CD4-positive, CD25-positive, alpha-beta regulatory T cell (primary cell): ENCODE measurements around the gene LIN7A. TPM values are rescaled to one million over a fixed set of nuclear protein-coding genes. Genes with fewer than 3 reads are reported as not detected.

Experiments used
- ATAC-seq, 2 donors: fragments of 150-1000 bp; cut with Tn5 transposase; one replicate each; pipeline ENCODE4 v1.10.0; 2021; ENCODE audit warnings: low read depth in 2 of 2, moderate number of reproducible peaks in 2 of 2, moderate library complexity in 1 of 2
- DNase-seq, 3 donors: peaks; one replicate each; pipeline versions ENCODE4 v3.0.0 to v3.0.0-alpha.2; 2012 to 2022; ENCODE audit warnings: mixed read lengths in 1 of 3
- H3K27ac ChIP-seq: one replicate; pipeline ENCODE4 v1.7.0; 2013; ENCODE audit warnings: mild to moderate bottlenecking, low read length; ENCODE audit not compliant: insufficient read depth, poor library complexity, severe bottlenecking
- H3K27me3 ChIP-seq: one replicate; pipeline ENCODE4 v1.7.0; 2013; ENCODE audit warnings: low read length; ENCODE audit not compliant: control insufficient read depth, insufficient read depth
- H3K36me3 ChIP-seq: one replicate; pipeline ENCODE4 v1.7.0; 2013; ENCODE audit warnings: mild to moderate bottlenecking, low read length, moderate library complexity; ENCODE audit not compliant: control insufficient read depth, insufficient read depth
- H3K4me1 ChIP-seq: 2 replicates; pipeline ENCODE4 v1.7.0; 2013; ENCODE audit warnings: mild to moderate bottlenecking, low read length; ENCODE audit not compliant: insufficient read depth, control insufficient read depth, poor library complexity, severe bottlenecking
- H3K4me3 ChIP-seq: one replicate; pipeline ENCODE4 v1.7.0; 2013; ENCODE audit warnings: low read depth, mild to moderate bottlenecking, low read length, moderate library complexity
- H3K9me3 ChIP-seq, 2 experiments: 1 replicate in 1 of 2; 2 replicates in 1 of 2; pipeline ENCODE4 v1.7.0; 2013; ENCODE audit warnings: low read length in 2 of 2, mild to moderate bottlenecking in 1 of 2, moderate library complexity in 1 of 2; ENCODE audit not compliant: control insufficient read depth in 2 of 2
- H3K27ac Mint-ChIP-seq, 3 donors: one replicate each; pipeline ENCODE4 v1.8.0; 2020 to 2022; ENCODE audit warnings: mild to moderate bottlenecking in 3 of 3, mixed read lengths in 3 of 3, moderate library complexity in 2 of 3
- H3K27me3 Mint-ChIP-seq: one replicate; pipeline ENCODE4 v1.8.0; 2022; ENCODE audit warnings: mild to moderate bottlenecking, mixed read lengths
- H3K36me3 Mint-ChIP-seq: one replicate; pipeline ENCODE4 v1.8.0; 2020; ENCODE audit warnings: mixed read lengths
- H3K4me1 Mint-ChIP-seq, 4 donors: one replicate each; pipeline ENCODE4 v1.8.0; 2020 to 2022; ENCODE audit warnings: mixed read lengths in 4 of 4, mild to moderate bottlenecking in 1 of 4
- H3K4me3 Mint-ChIP-seq, 4 donors: one replicate each; pipeline ENCODE4 v1.8.0; 2020 to 2022; ENCODE audit warnings: mild to moderate bottlenecking in 4 of 4, mixed read lengths in 4 of 4, moderate library complexity in 3 of 4
- H3K9me3 Mint-ChIP-seq, 7 donors: one replicate each; pipeline ENCODE4 v1.8.0; 2020 to 2022; ENCODE audit warnings: mixed read lengths in 7 of 7, mild to moderate bottlenecking in 3 of 7, moderate library complexity in 2 of 7
- polyA plus RNA-seq, 4 donors: library from polyadenylated mRNA; unstranded; fragments of 300-500 nt; fragmentation: Illumina TruSeq; gene quantifications; one replicate each; pipeline ENCODE4 v1.2.3, GENCODE V29; 2021
- total RNA-seq: library from RNA; stranded (reverse); gene quantifications from one replicate; pipeline ENCODE4 v1.2.3, GENCODE V29; 2022

Gene LIN7A
- total and polyA plus RNA-seq, 5 donors from 2014 or later: 0.05 to 0.80 (median 0.30) TPM

DNA sequence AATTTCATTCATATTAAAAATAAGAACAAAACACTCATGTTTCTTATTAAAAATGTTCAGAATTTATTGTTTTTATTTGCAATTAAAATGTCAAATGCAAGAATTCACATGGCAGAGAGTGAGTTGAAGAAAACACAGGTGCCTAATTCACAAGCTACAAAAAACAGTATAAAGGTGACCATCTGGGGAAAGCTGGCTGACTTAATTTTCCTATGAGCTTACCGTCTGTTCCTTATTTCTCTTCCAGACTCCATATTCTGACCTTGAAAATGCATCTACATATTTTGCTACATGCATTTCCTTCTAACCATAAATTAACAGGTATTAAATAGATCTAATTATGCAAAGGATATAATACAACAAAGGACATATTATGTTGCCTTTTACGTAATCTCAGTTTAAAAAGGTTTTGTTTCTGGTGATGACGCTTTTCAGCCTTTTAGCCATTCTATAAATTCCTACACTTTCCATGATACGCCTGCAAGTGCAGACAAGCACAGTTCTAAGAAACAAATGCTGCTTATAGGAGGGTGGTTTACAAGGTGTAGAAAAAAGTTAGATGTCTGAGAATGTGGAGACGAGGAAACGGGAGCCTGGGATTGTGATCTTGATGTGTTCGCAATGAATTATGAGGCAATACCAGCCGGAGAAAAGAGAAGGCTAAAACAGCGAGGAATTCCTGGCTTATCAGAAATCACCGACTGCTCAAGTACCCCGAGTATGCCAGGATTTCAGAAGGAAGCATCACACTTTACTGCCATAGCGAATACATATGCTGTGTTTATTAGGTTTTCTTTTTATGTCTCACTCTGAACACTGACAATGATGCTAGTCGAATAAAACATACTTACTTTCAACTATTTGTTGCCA is 24.6 kb downstream of the LIN7A start:
- no peak for DNase-seq
- Mint-ChIP-seq H3K36me3 (no peaks in the 10 kb centered on the region), H3K27me3 (no peaks in the 10 kb centered on the region), H3K4me3 (no peak overlapping the region), H3K4me1 (no peaks in the 10 kb centered on the region), H3K27ac (no peak overlapping the region), H3K9me3 (peaks cover 0 to 8% (median 3%) of the 10 kb centered on the region in 7 donors)
- Histone ChIP-seq H3K9me3 (peaks cover 0 to 1% of the 10 kb centered on the region in 2 experiments), H3K4me1 (no peaks in the 10 kb centered on the region), H3K4me3 (no peak overlapping the region), H3K36me3 (no peaks in the 10 kb centered on the region), H3K27me3 (no peaks in the 10 kb centered on the region), H3K27ac (no peak overlapping the region)
- ATAC-seq: no peak

DNA sequence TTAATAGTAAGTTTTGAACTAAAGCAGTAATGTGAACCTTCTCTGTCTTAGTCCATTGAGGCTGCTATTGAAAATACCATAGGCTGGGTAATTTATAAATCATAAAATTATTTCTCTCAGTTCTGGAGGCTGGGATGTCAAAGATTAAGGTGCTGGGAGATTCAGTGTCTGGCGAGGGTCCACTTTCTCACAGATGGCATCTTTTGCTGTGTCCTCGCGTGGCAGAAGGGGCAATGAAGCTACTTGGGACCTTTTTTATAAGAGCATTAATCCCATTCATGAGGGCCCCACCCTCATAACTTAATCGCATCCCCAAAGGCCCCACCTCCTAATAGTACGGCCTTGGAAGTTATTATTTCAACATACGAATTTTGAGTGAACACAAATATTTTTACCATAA is 28.4 kb downstream of the LIN7A start:
- H3K27ac Mint-ChIP-seq: no peak overlapping the region
- Histone ChIP-seq H3K27ac (no peak overlapping the region), H3K9me3 (peaks cover 0 to 1% of the 10 kb centered on the region in 2 experiments), H3K27me3 (no peaks in the 10 kb centered on the region), H3K4me1 (no peaks in the 10 kb centered on the region), H3K36me3 (no peaks in the 10 kb centered on the region), H3K4me3 (no peak overlapping the region)
- DNase-seq (no peak), ATAC-seq (no peak)
- peaks cover 0 to 14% (median 4%) of the 10 kb centered on the region in 7 donors for H3K9me3 Mint-ChIP-seq
- no peaks in the 10 kb centered on the region for H3K36me3 Mint-ChIP-seq
- no peaks in the 10 kb centered on the region for H3K27me3 Mint-ChIP-seq
- no peak overlapping the region for H3K4me3 Mint-ChIP-seq
- no peaks in the 10 kb centered on the region for H3K4me1 Mint-ChIP-seq

DNA sequence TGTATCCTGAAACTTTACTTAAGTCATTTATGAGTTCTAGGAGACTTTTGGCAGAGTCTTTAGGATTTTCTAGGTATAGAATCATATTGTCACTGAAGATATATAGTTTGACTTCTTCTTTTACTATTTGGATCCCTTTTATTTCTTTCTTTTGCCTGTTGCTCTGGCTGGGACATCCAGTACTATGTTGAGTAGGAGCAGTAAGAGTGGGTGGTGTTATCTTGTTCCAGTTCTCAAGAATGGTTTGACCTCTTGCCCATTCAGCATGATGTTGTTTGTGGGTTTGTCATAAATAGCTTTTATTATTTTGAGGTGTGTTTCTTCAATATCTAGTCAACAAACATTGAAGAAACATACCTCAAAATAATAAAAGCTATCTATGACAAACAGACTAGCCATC is 35.0 kb downstream of the LIN7A start:
- DNase-seq (no peak), ATAC-seq (no peak)
- no peaks in the 10 kb centered on the region for H3K27me3 ChIP-seq
- no peaks in the 10 kb centered on the region for H3K4me1 ChIP-seq
- Mint-ChIP-seq H3K36me3 (no peaks in the 10 kb centered on the region), H3K9me3 (peaks cover 2 to 34% (median 8%) of the 10 kb centered on the region in 7 donors), H3K4me1 (peaks cover 0 to 6% (median 0%) of the 10 kb centered on the region in 4 donors), H3K27me3 (no peaks in the 10 kb centered on the region), H3K27ac (no peak overlapping the region), H3K4me3 (no peak overlapping the region)
- H3K27ac ChIP-seq: no peak overlapping the region
- H3K36me3 ChIP-seq: no peaks in the 10 kb centered on the region
- no peak overlapping the region for H3K4me3 ChIP-seq
- no peaks in the 10 kb centered on the region for H3K9me3 ChIP-seq

DNA sequence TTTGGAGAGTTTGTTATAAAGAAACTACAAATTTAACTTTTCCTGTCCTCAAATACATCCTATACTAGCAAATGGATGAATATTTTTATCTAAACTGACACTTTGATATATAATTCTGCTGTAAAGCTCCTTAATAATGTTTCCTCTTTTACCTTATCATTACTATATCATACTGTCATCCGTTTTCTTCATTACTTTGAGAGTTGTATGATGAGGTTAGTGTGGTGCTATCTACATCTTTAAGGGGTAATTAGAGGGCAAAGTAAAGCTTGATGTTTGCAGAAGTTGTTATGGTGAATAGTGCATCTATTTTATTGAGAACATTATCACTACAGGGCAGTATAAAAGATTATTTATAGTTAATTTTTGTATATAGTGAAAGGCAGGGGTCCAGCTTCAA is 36.1 kb downstream of the LIN7A start:
- H3K4me3 ChIP-seq: no peak overlapping the region
- no peak for DNase-seq
- H3K36me3 ChIP-seq: no peaks in the 10 kb centered on the region
- no peaks in the 10 kb centered on the region for H3K9me3 ChIP-seq
- H3K27ac ChIP-seq: no peak overlapping the region
- Mint-ChIP-seq H3K27ac (no peak overlapping the region), H3K36me3 (no peaks in the 10 kb centered on the region), H3K27me3 (no peaks in the 10 kb centered on the region), H3K9me3 (peaks cover 2 to 39% (median 8%) of the 10 kb centered on the region in 7 donors), H3K4me1 (peaks cover 0 to 6% (median 0%) of the 10 kb centered on the region in 4 donors), H3K4me3 (no peak overlapping the region)
- no peak for ATAC-seq
- no peaks in the 10 kb centered on the region for H3K4me1 ChIP-seq
- no peaks in the 10 kb centered on the region for H3K27me3 ChIP-seq

DNA sequence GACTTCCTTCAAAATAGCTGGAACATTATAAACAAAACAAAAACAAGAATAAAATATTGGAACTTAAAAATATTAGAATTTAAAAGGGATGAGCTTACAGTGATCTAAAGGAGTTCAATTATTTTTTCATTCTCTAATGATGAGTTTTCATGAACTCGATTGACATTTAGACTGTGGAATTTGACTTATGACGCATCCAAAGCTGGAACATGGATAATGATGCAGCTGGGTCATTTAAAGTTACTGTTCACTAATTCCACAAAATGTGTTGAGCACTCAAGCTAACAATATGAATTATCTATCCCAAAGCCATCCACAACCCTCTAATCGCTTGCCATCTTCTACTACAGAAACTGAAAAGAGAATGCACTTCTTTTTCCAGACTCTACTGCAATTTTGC is 42.5 kb downstream of the LIN7A start:
- peaks cover 4 to 39% (median 14%) of the 10 kb centered on the region in 7 donors for H3K9me3 Mint-ChIP-seq
- no peaks in the 10 kb centered on the region for H3K4me1 ChIP-seq
- peaks cover 0 to 3% (median 0%) of the 10 kb centered on the region in 4 donors for H3K4me1 Mint-ChIP-seq
- H3K27me3 Mint-ChIP-seq: no peaks in the 10 kb centered on the region
- no peak overlapping the region for H3K4me3 ChIP-seq
- H3K36me3 ChIP-seq: no peaks in the 10 kb centered on the region
- H3K27me3 ChIP-seq: no peaks in the 10 kb centered on the region
- peaks cover 0 to 9% of the 10 kb centered on the region in 2 experiments for H3K9me3 ChIP-seq
- no peak for DNase-seq
- H3K36me3 Mint-ChIP-seq: no peaks in the 10 kb centered on the region
- H3K27ac Mint-ChIP-seq: no peak overlapping the region
- no peak overlapping the region for H3K27ac ChIP-seq
- ATAC-seq: no peak
- H3K4me3 Mint-ChIP-seq: no peak overlapping the region

DNA sequence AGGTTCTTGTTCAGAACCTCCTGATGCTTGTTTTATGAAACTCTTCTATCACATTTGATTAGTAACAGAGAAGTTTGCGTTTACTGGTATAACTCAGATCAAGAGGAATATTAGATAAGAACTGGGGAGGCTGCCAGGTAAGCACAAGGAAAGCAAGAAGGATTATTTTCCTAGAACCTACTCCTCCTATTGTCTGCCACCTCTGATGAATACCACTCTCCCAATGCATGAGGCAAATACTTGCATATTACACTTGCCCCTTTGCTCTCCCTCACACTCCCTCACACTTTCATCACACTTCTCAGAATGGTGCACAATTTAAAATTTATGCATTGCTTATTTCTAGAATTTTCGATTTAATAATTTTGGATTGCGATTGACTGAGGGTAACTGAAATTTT is 43.6 kb downstream of the LIN7A start:
- Mint-ChIP-seq H3K36me3 (no peaks in the 10 kb centered on the region), H3K4me1 (no peaks in the 10 kb centered on the region), H3K4me3 (no peak overlapping the region), H3K27ac (no peak overlapping the region), H3K27me3 (no peaks in the 10 kb centered on the region), H3K9me3 (peaks cover 1 to 34% (median 13%) of the 10 kb centered on the region in 7 donors)
- no peaks in the 10 kb centered on the region for H3K36me3 ChIP-seq
- no peak overlapping the region for H3K4me3 ChIP-seq
- DNase-seq (no peak), ATAC-seq (no peak)
- no peak overlapping the region for H3K27ac ChIP-seq
- peaks cover 0 to 9% of the 10 kb centered on the region in 2 experiments for H3K9me3 ChIP-seq
- no peaks in the 10 kb centered on the region for H3K27me3 ChIP-seq
- H3K4me1 ChIP-seq: no peaks in the 10 kb centered on the region

DNA sequence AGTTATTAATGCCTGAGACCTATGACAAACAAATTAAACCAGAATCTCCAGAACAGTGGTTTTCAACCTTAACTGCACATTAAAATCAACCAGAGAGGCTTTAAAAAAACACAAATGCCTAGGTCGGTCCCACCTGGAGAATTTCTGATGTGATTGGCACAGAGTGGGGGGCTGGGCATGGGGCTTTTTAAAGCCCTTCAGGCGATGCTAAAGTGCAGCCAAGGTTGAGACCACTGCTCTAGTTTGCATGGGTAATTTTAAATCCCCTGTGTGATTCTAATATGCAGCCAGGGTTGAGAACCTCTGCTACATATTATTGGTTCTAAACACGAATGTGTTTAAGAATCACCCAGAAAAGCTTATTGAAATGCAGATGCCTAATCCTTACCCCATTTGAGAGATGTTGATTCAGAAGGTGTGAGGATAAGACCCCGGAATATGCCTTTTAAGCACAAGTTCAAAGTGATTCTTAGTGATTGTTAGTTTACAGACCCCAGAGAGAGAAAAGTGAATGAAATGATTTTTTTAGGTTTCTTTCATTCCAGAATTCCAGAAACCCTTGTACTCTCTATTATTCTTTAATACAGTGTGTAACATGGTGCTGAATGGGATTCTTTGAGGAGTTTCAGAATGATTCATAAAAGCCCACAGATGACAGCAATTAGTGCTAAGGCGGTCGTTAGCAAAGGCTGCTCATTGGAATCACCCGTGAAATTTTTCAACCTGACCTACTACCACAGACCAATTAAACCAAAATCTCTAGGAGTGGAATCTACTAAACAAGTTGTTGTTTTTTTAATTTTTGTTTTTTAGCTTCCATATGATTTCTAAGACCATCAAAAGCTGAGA is 44.9 kb downstream of the LIN7A start:
- H3K9me3 Mint-ChIP-seq: peaks cover 0 to 31% (median 13%) of the 10 kb centered on the region in 7 donors
- no peaks in the 10 kb centered on the region for H3K4me1 ChIP-seq
- no peak overlapping the region for H3K27ac Mint-ChIP-seq
- no peaks in the 10 kb centered on the region for H3K36me3 ChIP-seq
- no peaks in the 10 kb centered on the region for H3K4me1 Mint-ChIP-seq
- H3K27me3 Mint-ChIP-seq: no peaks in the 10 kb centered on the region
- no peak overlapping the region for H3K4me3 Mint-ChIP-seq
- no peak overlapping the region for H3K27ac ChIP-seq
- no peaks in the 10 kb centered on the region for H3K36me3 Mint-ChIP-seq
- peaks cover 0 to 9% of the 10 kb centered on the region in 2 experiments for H3K9me3 ChIP-seq
- no peak overlapping the region for H3K4me3 ChIP-seq
- DNase-seq (no peak), ATAC-seq (no peak)
- H3K27me3 ChIP-seq: no peaks in the 10 kb centered on the region
